COR-L47 (cell line): ENCODE measurements around the gene ACVR1.
A peak's percentile ranks its signal among the peaks of the same experiment; 100 is the strongest.
"Not testable (repeated sequence)": the region's sequence is repeated elsewhere in the genome, so short reads cannot be mapped to it uniquely, and the experiment has no call there.

Experiments
- DNase-seq: peaks from one replicate; lab custom pipeline; 2025; lab: John Stamatoyannopoulos, UW

The ACVR1 gene

DNA sequence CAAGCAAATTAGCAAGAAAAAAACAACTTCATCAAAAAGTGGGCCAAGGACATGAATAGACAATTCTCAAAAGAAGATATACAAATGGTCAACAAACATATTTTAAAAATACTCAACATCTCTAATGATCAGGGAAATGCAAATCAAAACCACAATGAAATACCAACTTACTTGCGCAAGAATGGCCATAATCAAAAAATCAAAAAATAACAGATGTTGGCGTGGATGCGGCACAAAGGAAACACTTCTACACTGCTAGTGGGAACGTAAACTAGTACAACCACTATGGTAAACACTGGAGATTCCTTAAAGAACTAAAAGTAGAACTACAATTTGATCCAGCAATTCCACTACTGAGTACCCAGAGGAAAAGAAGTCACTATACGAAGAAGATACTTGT lies 119.7 kb downstream of the ACVR1 start:
- DNase-seq = not testable (repeated sequence)

DNA sequence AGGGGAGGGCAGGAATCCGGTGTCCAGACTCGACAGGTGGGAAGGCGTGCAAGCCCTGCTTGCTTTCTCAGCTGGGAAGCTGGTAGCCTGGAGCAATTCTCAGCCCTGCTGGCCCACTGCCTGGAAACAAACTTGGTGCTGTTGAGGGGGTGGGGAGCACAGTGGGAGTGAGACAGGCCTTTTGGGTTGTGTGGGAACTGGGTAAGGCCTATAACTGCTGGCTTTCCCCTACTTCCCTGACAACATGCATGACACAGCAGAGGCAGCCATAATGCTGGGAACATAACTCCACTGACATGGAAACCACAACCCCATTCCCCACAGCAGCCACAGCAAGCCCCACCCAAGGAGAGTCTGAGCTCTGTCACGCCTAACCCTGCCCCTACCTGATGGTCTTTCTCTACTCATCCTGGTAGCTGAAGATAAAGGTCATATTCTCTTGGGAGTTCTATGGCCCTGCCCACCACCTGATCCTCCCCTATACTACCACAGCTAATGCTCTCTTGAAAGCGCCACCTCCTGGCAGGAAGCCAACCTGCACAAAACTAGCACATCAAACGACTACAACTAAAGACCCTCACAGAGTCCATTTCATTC lies 124.6 kb downstream of the ACVR1 start:
- peak; percentile 88 for DNase-seq

DNA sequence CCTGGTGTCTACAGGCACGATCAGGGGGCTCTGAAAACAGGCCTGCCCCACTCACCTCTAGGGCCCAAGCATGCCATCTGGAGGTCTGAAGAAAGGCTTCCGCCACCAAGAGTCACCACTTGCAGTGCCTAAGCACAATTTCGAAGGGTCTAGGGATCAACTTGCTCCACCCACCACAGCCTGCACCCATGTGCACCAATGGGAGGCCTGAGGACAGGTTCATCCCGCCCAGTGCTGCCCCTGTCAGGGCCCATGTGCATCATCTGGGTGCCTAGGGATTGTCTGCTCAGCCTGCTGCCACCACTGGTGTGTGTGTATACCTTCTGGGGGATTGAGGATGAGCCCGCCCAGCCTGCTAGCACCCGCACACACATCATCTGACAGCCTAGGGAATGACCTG lies 126.4 kb downstream of the ACVR1 start:
- no peak for DNase-seq

DNA sequence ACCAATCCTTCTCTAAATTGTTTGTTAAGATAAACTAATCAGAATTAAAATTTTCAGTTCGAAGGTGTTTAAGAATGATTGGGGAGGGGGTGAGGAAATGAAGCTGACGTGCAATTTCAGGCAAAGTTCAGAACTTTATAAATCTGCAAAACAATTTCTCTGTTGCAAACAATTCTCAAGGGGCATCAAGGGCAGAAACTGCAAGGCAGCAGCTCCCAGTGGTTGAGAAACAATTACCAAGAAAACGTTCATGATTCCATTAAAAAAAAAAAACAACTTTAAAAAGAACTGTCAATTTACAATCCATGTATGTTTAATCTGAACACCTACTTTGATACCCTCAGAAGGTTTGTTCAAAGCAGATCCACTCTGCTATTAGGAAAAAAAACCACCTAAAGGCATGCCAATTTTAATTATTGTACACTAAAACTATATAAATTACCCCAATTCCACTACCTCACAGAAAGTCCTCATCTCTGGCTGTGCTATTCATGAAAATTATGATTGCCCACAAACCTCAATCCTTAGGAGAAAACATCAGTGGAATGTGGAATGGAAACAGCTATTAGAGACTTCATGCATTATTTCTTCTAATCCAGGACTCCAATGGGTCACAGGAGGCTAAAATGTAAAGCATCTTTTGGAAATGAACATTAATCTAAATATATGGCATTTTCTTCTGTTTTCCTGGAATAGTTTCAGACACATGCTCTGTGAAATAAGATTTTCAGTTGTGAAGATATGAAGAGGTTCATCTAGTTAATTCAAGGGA lies 127.6 kb downstream of the ACVR1 start:
- DNase-seq = no peak

DNA sequence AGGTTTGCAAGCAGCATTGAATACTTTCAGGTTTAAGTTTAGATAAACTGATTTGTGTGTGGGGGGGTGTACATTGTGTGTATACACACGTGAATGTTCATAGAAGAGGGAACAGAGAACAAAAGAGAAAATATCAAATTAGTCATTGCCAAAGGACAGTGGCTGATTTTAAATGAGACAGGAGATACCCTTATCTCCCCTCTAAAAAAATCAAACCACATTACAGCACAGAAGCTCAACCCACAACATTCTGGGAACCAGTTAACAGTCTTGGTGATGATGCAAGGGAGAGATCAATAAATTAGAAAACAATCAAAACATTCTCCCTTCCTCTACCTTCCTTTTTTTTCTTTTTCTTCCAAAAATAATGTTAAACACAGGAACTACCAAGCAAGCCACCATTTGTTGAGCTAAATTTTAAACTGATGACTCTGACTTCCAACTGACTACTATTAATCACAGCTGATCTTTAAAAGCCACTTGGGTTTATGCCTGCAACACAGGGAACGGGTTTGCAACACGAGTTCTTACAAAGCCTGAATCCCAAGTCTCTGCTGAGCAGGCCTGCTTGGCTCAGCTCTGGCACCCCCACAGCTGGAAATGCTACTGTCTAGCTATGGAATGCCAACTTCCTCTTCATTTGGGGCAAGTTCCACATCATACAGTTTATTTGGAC lies 128.3 kb downstream of the ACVR1 start:
- no peak for DNase-seq

DNA sequence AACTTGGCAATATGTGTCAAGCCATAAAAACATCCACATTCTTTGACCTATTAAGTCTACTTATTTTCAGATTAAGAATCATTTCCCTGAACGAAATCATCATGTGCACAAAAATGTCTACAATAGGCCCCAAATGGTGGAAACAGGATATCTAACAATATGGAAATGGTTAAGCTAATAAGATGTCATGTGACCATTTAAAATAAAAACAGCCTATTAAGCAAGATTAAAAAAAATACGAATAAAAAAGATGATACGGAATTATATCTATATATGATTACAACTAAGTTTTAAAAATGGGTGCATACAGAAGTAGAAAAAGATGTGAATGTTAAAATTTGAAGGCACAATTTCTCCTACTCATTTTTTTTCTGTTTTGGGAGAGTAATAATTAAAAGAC lies 128.8 kb downstream of the ACVR1 start:
- no peak for DNase-seq

DNA sequence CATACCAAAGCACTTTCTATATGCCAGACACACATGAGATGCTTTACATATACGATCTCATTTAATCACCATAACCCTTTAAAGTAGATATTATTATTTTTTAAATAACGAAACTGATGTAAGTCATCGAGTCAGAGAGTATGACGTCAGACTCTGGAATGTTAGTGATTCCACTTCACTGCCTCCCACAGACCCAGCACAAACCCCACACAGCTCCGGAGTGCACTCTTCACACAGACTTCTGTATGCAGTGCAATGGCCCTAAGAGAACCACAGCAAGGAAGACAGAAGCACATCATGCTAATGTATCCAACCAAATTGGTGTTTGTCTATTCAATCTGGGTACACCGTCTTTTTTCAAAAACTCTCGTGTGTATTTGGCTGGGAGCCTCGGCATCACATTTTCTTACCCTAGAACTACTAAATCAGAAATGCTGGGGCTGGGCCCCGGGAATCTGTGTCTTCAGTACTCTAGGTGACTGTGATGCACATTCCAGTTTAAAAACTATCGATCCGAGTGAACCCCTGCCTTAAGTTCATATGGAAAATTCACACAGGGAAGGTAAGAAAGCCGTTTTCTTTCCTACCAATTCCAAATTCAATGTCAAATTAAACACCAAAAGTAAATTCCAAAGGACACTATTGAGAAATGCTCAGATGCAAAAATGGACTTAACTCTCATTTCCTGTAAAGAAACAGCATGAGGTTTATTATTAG lies 129.7 kb downstream of the ACVR1 start:
- DNase-seq = no peak

DNA sequence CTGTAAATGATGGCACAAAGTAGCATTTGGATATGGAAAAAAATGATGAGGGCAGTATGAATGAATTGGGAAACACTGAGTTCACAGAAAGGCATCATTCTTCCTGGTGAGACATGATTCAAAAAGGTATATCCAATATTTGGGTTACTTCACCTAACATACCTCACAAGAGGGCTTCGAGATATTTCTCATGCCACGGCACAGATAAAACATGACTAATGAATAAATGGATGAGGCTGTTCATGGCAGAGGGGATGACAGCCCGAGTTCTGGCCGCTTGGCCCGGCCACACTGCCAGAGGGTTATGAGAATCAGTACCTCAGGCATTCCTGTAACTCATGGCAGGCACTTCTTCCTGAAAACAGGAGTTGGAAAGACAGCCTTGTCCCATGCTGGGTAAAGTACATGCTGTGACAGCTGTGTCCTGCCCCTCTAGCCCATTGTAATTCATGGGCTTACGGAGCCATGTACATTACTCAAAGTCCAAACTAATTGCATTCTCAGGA lies 131.5 kb downstream of the ACVR1 start:
- no peak for DNase-seq

DNA sequence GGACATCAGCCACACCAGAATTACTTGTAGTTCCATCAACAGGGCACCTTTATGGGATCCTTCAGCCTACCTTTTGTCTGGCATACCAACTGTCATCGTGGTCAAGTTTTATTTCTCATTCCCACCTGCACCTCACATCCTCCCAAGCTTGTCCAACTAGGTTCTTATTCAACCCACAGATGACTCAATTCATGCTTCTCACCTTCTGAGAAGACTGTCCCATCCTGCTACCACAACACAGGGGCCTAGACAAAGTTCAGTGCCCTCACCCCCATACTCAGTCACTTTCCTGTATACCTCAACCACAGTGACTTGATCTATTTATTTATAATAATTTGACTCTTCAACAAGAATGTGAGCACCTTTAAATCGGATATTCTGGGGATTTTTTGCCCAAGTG lies 133.1 kb downstream of the ACVR1 start:
- no peak for DNase-seq

DNA sequence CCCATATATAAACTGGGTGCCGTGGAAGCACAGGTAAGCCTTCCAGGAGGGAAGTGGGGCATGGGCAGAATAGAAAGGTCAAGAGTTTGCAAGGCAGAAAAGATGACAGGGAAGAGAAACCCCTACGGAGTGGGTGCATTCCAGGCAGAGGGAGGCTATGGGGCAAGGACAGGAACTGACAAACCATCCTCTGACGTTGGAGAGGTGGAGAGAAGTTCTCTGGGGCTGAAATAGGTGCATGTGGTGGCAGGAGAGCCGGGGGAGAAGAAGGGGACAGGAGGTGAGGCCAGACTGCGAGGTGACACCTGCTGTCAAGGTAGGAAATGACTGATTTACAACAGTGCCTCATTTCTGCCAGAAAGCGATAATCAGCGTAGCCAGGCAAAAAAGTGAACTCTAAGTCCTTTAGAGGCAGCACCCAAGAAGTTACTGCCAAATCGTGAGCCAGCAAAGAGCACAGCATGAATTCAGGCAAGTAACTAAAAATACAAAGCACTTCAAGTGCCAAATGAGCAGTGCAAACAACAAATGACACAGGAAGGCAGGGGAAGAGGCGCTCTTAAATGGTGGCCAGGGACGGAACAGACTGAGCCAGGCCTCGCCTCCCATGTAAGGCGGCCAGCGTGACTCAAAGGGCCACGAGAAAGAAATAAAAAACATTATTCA lies 134.2 kb downstream of the ACVR1 start:
- no peak for DNase-seq

DNA sequence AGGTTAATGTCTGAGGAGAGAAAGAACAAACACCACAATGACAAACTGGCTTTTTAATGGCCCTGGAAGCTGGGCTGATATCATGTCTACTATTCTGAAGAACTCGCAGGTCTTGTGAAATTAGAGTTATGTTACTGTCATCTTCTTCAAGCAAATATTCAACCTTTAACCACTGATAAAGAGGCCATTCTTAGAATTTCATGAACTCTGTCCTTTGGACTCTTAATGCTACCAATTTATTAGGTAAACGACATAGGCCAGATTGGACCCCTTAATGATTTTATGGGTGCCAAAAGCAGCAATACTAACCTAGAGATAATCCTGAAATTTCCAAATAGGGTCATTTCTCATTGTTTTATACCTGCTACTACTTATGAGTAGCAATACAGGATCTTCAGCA lies 138.5 kb downstream of the ACVR1 start:
- DNase-seq = no peak

DNA sequence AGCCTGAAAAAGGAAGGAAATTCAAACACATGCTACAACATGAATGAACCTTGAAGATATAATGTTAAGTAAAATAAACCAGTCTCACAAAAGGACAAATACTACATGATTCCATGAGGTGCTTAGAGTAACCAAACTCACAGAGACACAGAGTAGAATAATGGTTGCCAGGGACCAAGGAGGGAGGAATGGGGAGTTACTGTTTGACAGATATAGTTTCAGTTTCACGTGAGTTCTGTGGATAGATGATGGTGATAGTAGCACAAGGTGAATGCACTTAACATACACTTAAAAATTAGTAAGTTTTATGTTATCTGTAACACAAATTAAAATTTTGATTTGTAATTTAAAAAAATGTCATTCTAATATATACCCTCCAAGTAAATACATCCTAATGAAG lies 140.6 kb downstream of the ACVR1 start:
- no peak for DNase-seq

DNA sequence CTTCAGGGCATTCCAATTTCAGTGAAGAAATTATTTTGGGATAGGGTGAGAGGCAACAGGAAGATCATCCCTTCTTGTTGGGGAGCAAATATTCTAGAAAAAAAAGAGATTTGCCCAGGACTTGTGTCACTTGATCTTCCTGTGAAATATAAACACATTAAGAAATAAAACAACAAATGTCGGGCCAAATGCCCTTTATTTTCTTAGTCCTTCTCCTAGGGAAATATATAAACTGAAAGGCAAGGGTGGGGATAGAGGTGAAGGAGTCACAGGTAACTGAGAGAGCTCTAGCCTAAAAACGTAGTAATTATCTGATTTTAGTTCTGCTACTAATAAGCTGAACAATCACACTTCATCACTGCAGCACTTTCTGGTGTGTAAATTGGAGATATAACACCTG lies 142.9 kb downstream of the ACVR1 start:
- DNase-seq = no peak

DNA sequence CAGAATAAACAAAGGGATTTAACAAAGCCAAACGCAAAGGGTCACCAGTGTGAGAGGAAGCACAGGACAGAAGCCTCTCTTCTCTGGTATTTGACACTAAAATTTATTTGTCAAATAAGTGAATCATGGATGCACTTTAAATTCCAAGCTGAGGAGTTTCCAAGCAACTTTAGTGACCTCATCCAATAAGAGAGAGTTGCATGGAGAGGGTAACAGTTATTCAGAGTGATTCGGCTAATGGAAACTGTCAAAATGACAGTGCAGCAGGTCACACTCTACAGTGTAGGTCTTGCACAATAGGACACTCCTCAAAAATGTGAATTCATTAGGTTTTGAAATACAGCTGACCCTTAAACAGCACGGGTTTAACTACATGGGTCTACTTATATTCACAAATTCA lies 143.5 kb downstream of the ACVR1 start:
- no peak for DNase-seq

DNA sequence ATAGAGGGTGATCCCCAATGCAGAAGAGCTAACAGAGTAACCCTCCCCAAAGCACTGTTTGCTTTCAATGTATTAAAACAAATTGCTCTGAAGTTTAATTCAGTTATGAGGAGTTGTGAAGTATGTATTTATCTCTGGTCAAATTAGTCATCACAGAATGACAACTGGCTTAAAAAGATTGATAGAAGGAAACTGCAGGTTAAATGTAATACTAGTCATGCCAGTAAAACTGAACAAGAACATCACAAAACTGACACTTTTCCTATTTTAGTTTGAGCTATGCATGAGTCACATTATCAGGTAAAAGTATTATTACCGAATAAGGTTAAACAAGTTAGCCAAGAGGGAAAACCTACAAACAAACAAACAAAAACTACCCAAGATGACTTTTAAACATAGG lies 148.4 kb downstream of the ACVR1 start:
- no peak for DNase-seq

DNA sequence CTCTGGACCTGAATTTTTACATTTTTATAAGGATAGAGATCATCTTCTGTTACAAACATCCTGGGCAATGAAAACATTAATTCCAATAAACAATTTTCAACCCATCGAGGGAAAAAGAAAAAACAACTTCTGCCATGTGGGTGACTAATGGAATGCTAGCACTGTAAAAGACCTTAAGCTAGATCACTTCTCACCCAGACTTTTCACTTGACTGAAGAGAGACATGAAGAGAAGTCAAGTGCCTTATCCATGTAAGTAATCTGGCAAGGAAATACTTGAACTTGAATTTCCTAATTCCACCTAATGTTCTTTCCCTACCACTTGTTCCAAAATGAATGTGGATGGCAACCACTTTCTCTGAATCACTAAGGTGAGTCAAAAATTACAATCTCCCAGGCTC lies 149.2 kb downstream of the ACVR1 start:
- DNase-seq = no peak

DNA sequence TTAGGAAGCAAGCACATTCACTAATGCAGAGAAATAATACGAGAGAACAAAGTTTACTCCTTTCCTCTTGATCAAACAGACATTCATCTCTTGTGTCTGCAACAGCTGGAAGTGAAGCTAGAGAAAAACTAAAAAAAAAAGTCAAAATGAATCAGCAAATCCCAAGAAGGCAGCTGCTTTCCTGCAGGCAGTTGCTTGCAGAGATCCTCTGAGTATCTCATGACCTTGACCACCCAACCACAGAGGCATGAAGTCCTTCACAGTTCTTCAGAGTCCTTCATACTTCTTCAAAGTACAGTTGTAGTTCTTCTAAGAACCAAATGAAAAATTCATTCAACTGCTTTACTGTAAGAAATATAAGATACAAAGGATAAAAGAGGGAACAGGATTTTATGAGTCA lies 150.3 kb downstream of the ACVR1 start:
- no peak for DNase-seq

DNA sequence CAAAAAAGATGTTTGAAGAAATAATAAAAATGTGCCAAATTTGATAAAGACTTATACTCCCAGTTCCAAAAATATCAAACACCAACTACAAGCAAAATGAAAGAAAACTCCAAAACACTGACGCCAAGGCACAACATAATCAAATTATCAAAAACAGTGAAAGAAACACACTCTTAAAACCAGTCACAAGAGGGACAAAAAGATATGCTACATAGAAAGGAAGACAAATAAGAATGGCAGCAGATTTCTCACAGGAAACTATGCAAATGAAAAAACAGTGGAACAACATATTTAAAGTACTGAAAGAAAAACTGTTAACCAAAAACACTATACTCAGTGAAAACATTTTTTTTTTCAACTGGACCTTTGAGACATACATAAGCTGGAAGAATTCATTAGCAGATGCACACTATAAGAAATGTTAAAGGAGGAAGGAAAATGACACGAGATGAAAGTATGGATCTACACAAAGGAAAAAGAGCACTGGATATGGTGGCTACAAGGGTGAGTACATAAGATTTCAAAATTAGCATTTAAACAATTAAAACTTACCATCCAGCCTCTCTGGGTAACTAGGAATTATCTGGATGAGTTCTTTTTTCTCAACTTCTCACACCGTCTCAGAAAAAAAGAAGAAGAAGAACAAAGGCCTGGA lies 153.4 kb downstream of the ACVR1 start:
- peak; percentile 4 for DNase-seq

DNA sequence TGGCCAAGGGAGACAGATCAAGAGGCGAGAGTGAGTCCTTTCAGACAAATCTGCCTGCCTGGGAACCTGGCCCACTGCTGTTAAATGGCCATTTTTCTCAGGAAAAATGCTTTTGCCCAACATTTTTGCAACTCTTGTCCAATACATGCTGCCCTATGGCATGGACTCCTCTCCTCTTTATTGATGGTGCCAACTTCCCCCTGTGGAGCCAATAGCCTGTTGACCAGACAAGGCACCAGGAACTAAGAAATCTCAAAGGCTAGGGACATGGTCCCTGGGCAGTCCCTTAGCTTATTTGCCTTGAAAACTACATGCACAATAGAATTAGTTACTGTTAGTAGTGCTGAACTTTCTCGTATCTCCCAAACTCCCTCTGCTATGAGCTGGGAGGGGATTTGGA lies 155.6 kb downstream of the ACVR1 start:
- DNase-seq = no peak

DNA sequence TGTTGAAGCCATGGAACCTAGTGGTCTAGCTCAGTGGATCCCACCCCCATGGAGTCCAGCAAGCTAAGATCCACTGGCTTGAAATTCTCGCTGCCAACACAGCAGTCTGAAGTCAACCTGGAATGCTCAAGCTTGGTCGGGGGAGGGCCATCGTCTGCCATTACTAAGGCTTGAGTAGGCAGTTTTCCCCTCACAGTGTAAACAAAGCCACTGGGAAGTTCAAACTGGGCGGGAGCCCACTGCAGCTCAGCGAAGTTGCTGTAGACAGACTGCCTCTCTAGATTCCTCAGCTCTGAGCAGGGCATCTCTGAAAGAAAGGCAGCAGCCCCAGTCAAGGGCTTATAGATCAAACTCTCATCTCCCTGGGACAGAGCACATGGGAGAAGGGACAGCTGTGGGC lies 171.5 kb downstream of the ACVR1 start:
- DNase-seq = not testable (repeated sequence)

DNA sequence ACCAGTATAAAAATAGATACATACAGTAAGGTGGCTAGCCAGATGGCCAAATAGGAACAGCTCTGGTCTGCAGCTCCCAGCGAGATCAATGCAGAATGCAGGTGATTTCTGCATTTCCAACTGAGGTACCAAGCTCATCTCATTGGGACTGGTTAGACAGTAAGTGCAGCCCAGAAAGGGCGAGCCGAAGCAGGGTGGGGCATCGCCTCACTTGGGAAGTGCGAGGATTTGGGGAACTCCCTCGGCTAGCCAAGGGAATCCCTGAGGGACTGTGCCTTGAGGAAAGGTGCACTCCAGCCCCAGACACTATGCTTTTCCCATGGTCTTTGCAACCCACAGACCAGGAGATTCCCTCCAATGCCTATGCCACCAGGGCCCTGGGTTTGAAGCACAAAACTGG lies 172.0 kb downstream of the ACVR1 start:
- DNase-seq = not testable (repeated sequence)

DNA sequence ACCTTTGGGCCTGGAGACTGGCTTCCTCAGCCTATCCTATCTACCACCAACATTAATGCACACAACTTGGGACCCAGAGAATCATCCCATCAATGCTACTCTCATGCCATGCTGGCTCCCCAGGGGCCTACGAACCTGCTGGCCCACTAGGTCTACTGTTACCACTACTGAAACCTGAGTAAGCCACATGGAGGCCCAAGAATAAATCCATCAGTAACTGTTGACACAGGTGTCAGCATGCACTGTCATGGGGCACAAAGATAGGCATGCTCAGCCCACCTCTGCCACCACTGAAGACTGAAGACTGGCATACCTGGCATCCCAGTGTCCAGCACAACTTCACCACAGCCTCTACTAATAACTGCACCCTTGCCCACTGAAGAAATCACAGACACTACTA lies 176.3 kb downstream of the ACVR1 start:
- no peak for DNase-seq
